Mesenchymal stem cell (in vitro differentiated cells and primary cell): Measurements from ENCODE around the gene ARHGAP31.
A peak's percentile ranks its signal among the peaks of the same experiment; 100 is the strongest.

Source experiments
- DNase-seq: peaks from one replicate; pipeline ENCODE4 v3.0.0-alpha.2; 2013
- H2AFZ ChIP-seq: one replicate; pipeline ENCODE4 v1.6.1; 2013; ENCODE audit warnings: low read depth, mild to moderate bottlenecking, control low read depth, inconsistent platforms, low read length, moderate library complexity
- H2AK5ac ChIP-seq: 2 replicates; pipeline ENCODE4 v1.6.1; 2013; ENCODE audit warnings: low read length, moderate library complexity, mild to moderate bottlenecking, inconsistent platforms; ENCODE audit not compliant: severe bottlenecking
- H2BK120ac ChIP-seq: one replicate; pipeline ENCODE4 v1.6.1; 2013; ENCODE audit warnings: low read depth, mild to moderate bottlenecking, inconsistent platforms, low read length, moderate library complexity
- H2BK12ac ChIP-seq, 2 experiments: one replicate each; pipeline ENCODE4 v1.6.1; 2013; ENCODE audit warnings: inconsistent platforms in 2 of 2, low read length in 2 of 2, mild to moderate bottlenecking in 2 of 2, moderate library complexity in 2 of 2, control low read depth in 1 of 2
- H2BK15ac ChIP-seq: one replicate; pipeline ENCODE4 v1.6.1; 2013; ENCODE audit warnings: mild to moderate bottlenecking, low read depth, inconsistent platforms; ENCODE audit not compliant: poor library complexity, severe bottlenecking
- H2BK5ac ChIP-seq: 2 replicates; pipeline ENCODE4 v1.6.1; 2013; ENCODE audit warnings: low read depth, mild to moderate bottlenecking, low read length, control low read depth, inconsistent platforms; ENCODE audit not compliant: poor library complexity, severe bottlenecking
- H3K14ac ChIP-seq, 2 experiments: one replicate each; pipeline ENCODE4 v1.6.1; 2013; ENCODE audit warnings: inconsistent platforms in 2 of 2, low read length in 2 of 2, control low read depth in 1 of 2, mild to moderate bottlenecking in 1 of 2, moderate library complexity in 1 of 2
- H3K18ac ChIP-seq, 2 experiments: one replicate each; pipeline ENCODE4 v1.6.1; 2013; ENCODE audit warnings: inconsistent platforms in 2 of 2, low read length in 2 of 2, control low read depth in 1 of 2, low read depth in 1 of 2, mild to moderate bottlenecking in 1 of 2
- H3K23ac ChIP-seq, 2 experiments: one replicate each; pipeline ENCODE4 v1.6.1; 2013; ENCODE audit warnings: inconsistent platforms in 2 of 2, low read length in 2 of 2, mild to moderate bottlenecking in 2 of 2, moderate library complexity in 2 of 2, control low read depth in 1 of 2
- H3K27ac ChIP-seq: 2 replicates; pipeline ENCODE4 v1.5.1; 2013; ENCODE audit warnings: mild to moderate bottlenecking, moderate library complexity, low read length, control low read depth, inconsistent platforms; ENCODE audit not compliant: poor library complexity, severe bottlenecking
- H3K27me3 ChIP-seq, 2 experiments: 2 replicates each; pipeline versions ENCODE4 v1.6.1 to v1.7.0; 2013; ENCODE audit warnings: low read length in 2 of 2, mild to moderate bottlenecking in 2 of 2, moderate library complexity in 2 of 2, control low read depth in 1 of 2, inconsistent platforms in 1 of 2; ENCODE audit not compliant: control insufficient read depth in 1 of 2, insufficient read depth in 1 of 2
- H3K36me3 ChIP-seq, 2 experiments: 2 replicates each; pipeline versions ENCODE4 v1.6.1 to v1.7.0; 2013; ENCODE audit warnings: low read length in 2 of 2, control low read depth in 1 of 2, inconsistent platforms in 1 of 2, low read depth in 1 of 2, mild to moderate bottlenecking in 1 of 2; ENCODE audit not compliant: insufficient read depth in 2 of 2, control insufficient read depth in 1 of 2
- H3K4ac ChIP-seq, 2 experiments: one replicate each; pipeline ENCODE4 v1.6.1; 2013; ENCODE audit warnings: inconsistent platforms in 2 of 2, low read length in 2 of 2, mild to moderate bottlenecking in 2 of 2, moderate library complexity in 2 of 2, control low read depth in 1 of 2, low read depth in 1 of 2
- H3K4me1 ChIP-seq: 2 replicates; pipeline ENCODE4 v1.6.1; 2013; ENCODE audit warnings: low read depth, low read length, control low read depth; ENCODE audit not compliant: control insufficient read depth, insufficient read depth
- H3K4me2 ChIP-seq: 2 replicates; pipeline ENCODE4 v1.6.1; 2013; ENCODE audit warnings: low read length, mild to moderate bottlenecking, inconsistent platforms; ENCODE audit not compliant: poor library complexity, severe bottlenecking
- H3K4me3 ChIP-seq, 2 experiments: 2 replicates each; pipeline versions ENCODE4 v1.5.1 to v1.7.0; 2013; ENCODE audit warnings: low read length in 2 of 2, mild to moderate bottlenecking in 2 of 2, control low read depth in 1 of 2, low read depth in 1 of 2; ENCODE audit not compliant: insufficient read depth in 1 of 2
- H3K79me1 ChIP-seq: replicated peaks from 2 replicates; pipeline ENCODE4 v1.6.1; 2013; ENCODE audit warnings: mild to moderate bottlenecking, control low read depth, low read length, inconsistent platforms; ENCODE audit not compliant: poor library complexity, severe bottlenecking
- H3K9ac ChIP-seq: 2 replicates; pipeline ENCODE4 v1.7.0; 2013; ENCODE audit warnings: mild to moderate bottlenecking, low read length, moderate library complexity
- H3K9me3 ChIP-seq: 2 replicates; pipeline ENCODE4 v1.7.0; 2013; ENCODE audit warnings: mild to moderate bottlenecking, low read length; ENCODE audit not compliant: control insufficient read depth
- H4K8ac ChIP-seq: one replicate; pipeline ENCODE4 v1.6.1; 2013; ENCODE audit warnings: inconsistent platforms, mild to moderate bottlenecking, low read length, moderate library complexity
- H4K91ac ChIP-seq: one replicate; pipeline ENCODE4 v1.6.1; 2013; ENCODE audit warnings: mild to moderate bottlenecking, low read length, inconsistent platforms
- WGBS: methylation state at CpG from one replicate; pipeline ENCODE4 v1.1.7; 2013; ENCODE audit warnings: mixed read lengths; 5-methylcytosine and 5-hydroxymethylcytosine counted together

ARHGAP31 gene

GRCh38 chr3:119400466-119400865 is 106.3 kb downstream of the ARHGAP31 start:
- Histone ChIP-seq H3K23ac (no peak overlapping the region), H3K14ac (no peak overlapping the region), H3K4me1 (peaks cover 4% of the 10 kb centered on the region), H4K8ac (no peak overlapping the region), H4K91ac (no peak overlapping the region), H3K18ac (no peak overlapping the region), H3K4me3 (no peak overlapping the region), H3K27ac (peak overlapping the region; percentile 43), H2AK5ac (no peak overlapping the region), H3K79me1 (peaks cover 7% of the 10 kb centered on the region), H3K9me3 (no peaks in the 10 kb centered on the region), H3K9ac (no peak overlapping the region), H3K4me2 (no peak overlapping the region), H2BK12ac (no peak overlapping the region), H2AFZ (no peak overlapping the region), H3K36me3 (peaks cover 22 to 28% of the 10 kb centered on the region in 2 experiments), H2BK15ac (no peak overlapping the region), H3K4ac (no peak overlapping the region), H2BK5ac (no peak overlapping the region), H2BK120ac (no peak overlapping the region), H3K27me3 (no peaks in the 10 kb centered on the region)
- whole genome bisulfite sequencing, result 98% methylated on average over 4 of the region's 5 CpGs
- DNase-seq, result no peak

DNA sequence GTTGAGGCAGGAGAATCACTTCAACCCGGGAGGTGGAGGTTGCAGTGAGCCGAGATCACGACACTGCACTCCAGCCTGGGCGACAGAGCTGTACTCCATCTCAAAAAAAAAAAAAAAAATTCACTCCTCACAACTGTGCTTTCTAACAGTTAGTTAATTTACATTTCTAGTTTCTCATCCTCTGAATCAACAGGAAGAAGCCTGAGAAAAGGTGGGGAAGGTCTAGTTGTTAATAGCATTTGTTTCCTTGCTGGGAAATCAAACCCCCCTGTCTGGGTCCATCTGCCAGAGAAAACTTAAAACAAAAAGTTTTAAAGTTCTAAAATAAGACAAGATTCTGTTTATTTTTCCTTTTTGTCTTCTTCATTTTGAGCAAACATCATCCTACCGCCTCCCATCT is 106.9 kb downstream of the ARHGAP31 start:
- DNase-seq, result no peak
- Histone ChIP-seq H3K27me3 (no peaks in the 10 kb centered on the region), H3K4me3 (no peak overlapping the region), H2BK12ac (no peak overlapping the region), H3K27ac (no peak overlapping the region), H3K18ac (no peak overlapping the region), H3K36me3 (peaks cover 20 to 28% of the 10 kb centered on the region in 2 experiments), H3K9me3 (no peaks in the 10 kb centered on the region), H3K23ac (no peak overlapping the region), H3K4me2 (no peak overlapping the region), H3K9ac (no peak overlapping the region), H3K4ac (no peak overlapping the region), H2AFZ (no peak overlapping the region), H4K8ac (no peak overlapping the region), H2BK15ac (no peak overlapping the region), H3K14ac (no peak overlapping the region), H4K91ac (no peak overlapping the region), H2BK120ac (no peak overlapping the region), H2AK5ac (no peak overlapping the region), H3K4me1 (peaks cover 4% of the 10 kb centered on the region), H3K79me1 (peaks cover 9% of the 10 kb centered on the region), H2BK5ac (no peak overlapping the region)
- 100% methylated on average over 2 of the region's 5 CpGs for WGBS

DNA sequence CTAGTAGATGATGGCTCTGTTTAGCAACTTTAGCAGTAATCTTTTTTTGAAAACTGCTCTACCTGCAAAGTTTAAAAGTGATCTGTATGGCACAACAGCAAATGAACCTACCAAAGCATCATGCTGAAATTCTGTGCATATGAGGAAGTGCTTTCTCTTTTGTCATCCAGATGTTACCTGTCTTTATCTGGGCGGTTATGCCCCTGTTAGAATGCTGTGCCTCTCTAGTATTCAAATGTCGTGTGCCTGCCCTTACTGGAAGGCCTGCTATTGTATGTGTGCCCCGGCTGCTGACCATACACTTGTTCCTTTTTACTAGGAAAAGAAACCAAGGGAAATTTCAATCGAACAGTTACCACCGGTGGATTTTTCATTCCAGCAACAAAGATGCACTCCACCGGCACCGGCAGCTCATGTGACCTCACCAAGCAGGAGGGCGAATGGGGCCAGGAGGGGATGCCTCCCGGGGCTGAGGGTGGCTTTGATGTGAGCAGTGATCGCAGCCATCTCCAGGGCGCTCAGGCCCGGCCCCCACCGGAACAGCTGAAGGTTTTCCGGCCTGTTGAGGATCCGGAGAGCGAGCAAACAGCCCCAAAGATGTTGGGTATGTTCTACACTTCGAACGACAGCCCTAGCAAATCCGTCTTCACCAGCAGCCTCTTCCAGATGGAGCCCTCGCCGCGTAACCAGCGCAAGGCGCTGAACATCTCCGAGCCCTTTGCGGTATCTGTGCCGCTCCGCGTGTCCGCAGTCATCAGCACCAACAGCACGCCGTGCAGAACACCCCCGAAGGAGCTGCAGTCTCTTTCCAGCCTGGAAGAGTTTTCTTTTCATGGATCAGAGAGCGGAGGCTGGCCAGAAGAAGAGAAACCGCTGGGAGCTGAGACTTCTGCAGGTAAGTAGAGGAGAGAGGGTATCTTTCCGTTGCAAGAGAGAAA is 107.6 kb downstream of the ARHGAP31 start:
- no peak overlapping the region for H2BK12ac ChIP-seq
- WGBS, result 91% methylated on average over 36 of the region's 36 CpGs

DNA sequence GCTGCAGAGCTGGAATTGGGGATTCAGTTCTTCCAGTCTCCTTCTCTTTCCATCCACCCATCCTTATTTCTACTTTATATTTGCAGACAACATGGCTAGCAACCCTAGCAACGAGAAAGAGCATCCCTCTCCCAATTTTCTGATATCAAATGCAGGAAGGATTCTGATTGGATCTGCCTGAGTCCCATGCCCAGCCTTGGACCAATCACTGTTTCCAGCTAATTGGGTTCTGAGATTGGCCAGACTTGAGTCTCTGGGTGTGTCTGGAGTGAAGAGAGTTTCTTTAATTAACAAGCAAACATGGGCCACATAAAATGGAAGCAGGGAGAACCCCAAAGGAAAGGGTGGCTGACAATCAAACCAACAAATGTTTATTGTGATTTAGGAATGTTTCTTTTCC is 108.6 kb downstream of the ARHGAP31 start:
- Histone ChIP-seq H3K9ac (no peak overlapping the region), H3K4ac (no peak overlapping the region), H3K14ac (no peak overlapping the region), H4K91ac (no peak overlapping the region), H3K18ac (no peak overlapping the region), H2AK5ac (no peak overlapping the region), H3K27ac (no peak overlapping the region), H2BK5ac (no peak overlapping the region), H3K27me3 (no peaks in the 10 kb centered on the region), H2BK15ac (no peak overlapping the region), H3K4me3 (no peak overlapping the region), H3K36me3 (peaks cover 15 to 28% of the 10 kb centered on the region in 2 experiments), H2AFZ (no peak overlapping the region), H3K79me1 (peaks cover 9% of the 10 kb centered on the region), H3K23ac (no peak overlapping the region), H3K4me1 (peaks cover 4% of the 10 kb centered on the region), H2BK12ac (no peak overlapping the region), H3K9me3 (no peaks in the 10 kb centered on the region), H3K4me2 (no peak overlapping the region), H4K8ac (no peak overlapping the region), H2BK120ac (no peak overlapping the region)
- no peak for DNase-seq
- 100% methylated on average over 1 of the region's 1 CpG for WGBS

More for the DNA sequence above, 107.6 kb downstream of the ARHGAP31 start:
- Histone ChIP-seq H3K27me3 (no peaks in the 10 kb centered on the region), H3K9me3 (no peaks in the 10 kb centered on the region), H2AFZ (no peak overlapping the region), H3K18ac (no peak overlapping the region), H3K9ac (no peak overlapping the region), H3K79me1 (peaks cover 9% of the 10 kb centered on the region), H3K4me2 (no peak overlapping the region), H4K91ac (no peak overlapping the region), H4K8ac (no peak overlapping the region), H2AK5ac (no peak overlapping the region), H2BK120ac (no peak overlapping the region), H3K4me3 (no peak overlapping the region), H2BK15ac (no peak overlapping the region), H3K36me3 (peaks cover 20 to 28% of the 10 kb centered on the region in 2 experiments), H3K27ac (no peak overlapping the region), H3K14ac (no peak overlapping the region), H2BK5ac (no peak overlapping the region), H3K23ac (no peak overlapping the region), H3K4me1 (peaks cover 4% of the 10 kb centered on the region), H3K4ac (no peak overlapping the region)
- no peak for DNase-seq
